LoVo (cell line): Measurements from ENCODE around the gene TRIM49C.
"Not testable (repeated sequence)": the region's sequence is repeated elsewhere in the genome, so short reads cannot be mapped to it uniquely, and the experiment has no call there.

Experiments
- DNase-seq: peaks from one replicate; pipeline ENCODE4 v3.0.0-alpha.2; 2016; ENCODE audit warnings: low spot score

Gene TRIM49C, protein sequence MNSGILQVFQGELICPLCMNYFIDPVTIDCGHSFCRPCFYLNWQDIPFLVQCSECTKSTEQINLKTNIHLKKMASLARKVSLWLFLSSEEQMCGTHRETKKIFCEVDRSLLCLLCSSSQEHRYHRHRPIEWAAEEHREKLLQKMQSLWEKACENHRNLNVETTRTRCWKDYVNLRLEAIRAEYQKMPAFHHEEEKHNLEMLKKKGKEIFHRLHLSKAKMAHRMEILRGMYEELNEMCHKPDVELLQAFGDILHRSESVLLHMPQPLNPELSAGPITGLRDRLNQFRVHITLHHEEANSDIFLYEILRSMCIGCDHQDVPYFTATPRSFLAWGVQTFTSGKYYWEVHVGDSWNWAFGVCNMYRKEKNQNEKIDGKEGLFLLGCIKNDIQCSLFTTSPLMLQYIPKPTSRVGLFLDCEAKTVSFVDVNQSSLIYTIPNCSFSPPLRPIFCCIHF

GRCh38 chr11:90030806-90031205 lies at the start of gene TRIM49C:
Gene TRIM49C (plus strand): TSS chr11:90031106. CDS start chr11:90035212, 4,106 bp downstream.
- DNase-seq = not testable (repeated sequence)

DNA sequence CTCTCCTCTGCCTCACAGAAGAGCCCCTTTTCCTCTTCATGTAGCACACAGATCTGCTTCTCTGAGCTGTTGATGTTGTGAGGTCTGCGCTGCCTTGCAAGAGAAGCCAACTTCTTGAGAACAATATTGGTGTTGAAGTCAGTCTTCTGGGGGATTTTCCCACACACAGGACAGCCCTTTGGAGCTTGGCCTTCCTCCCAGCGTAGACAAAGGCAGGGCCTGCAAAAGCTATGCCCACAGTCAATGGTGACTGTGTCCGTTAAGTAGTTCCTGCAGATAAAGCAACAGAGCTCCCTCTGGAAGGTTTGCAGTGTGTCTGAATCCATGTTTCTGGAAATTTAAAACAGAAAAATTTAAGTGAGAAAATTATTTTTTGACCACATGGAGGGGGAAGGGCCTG lies 6.7 kb upstream of the TRIM49C start:
- not testable (repeated sequence) for DNase-seq

DNA sequence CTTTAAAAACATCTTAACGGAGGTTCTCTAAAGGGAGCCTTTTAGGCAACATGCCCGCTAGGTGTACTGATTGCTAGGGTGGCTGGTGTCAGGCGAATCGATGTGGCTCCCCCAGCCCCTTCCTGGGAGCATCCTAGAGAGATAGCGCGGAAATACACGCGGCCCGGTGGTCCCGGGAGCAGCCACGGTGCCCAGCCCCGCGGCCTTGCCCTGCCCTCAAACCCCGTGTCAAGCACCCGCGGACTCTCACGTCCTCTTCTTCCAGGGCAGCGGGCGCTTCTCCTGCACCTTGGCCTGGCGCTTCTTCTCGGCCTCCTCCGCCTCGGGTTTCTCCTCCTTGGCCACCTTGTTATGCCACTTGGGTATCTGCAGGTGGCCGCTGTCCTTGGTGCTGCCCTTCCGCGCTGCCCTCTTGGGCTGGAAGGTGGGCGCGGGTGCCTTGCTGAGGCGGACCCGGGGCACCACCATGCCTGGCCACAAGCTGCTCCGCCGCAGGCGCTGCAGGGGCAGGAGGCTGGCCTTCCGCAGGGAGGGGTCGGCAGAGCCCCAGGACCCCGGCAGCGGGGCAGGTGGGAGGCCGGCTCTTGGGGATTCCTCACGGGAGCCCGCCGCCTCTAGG lies 20.8 kb downstream of the TRIM49C start:
- not testable (repeated sequence) for DNase-seq

DNA sequence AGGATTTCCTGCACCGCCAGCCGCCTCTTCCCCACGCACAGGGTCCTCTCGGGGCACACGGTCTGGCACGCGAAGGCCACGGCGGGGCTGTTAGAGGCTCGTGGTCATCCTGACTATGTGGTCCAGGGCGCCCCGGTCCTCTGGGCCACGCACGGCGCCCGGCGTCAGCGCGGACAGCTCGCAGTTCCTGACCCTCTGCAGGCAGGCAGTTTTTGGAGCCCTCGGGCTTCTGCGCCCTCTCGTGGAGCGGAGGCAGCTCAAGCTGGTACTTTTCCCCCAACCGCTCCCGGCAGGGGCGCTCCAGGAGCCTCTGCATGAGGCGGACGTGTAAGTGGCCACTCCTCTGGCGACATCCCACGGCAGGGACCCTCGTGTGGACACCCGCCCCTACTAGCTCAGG lies 21.4 kb downstream of the TRIM49C start:
- not testable (repeated sequence) for DNase-seq

DNA sequence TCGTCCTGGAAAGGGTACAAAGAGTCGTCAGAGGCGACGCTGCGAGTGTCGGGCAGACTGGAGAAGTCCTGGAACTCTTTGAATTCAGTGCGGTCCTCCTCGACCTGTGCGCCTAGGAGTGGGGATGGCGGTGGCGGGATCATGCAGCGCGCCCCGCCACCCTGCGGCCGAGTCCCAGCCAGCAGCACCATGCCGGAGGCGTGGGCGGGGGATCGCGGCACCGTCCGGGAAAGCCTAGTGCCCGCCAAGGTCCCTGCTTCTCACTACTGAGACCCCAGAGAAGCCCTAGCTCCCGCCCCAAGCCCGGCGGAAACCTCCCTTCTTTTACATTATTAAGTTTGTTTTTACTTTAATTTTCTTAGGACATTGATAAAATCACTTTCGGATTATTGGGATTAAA lies 22.6 kb downstream of the TRIM49C start:
- DNase-seq = not testable (repeated sequence)

DNA sequence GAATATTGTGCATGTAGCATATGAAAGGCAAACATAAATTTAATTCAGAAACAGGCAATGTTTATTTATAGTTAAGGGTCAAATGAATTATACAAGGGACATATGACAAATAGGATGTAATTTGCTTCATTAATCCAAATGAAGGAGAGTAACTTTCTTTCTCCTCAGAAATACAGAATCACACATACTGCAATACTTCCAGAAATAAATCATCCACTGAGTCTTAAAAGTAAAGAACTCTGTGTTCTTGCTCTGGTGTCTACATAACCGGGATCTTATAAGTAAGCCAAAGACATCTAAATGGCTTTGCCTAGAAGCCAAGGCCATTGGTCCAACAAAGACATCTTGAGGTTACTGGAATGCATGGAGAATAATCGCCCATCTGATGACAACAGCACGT lies 54.7 kb downstream of the TRIM49C start, which contains the start of gene UBTFL1:
Gene UBTFL1, plus strand, starts transcription at position 301 of the 400 bp plus-strand sequence. Its CDS starts 0 bp downstream, at position 301.
- DNase-seq = not testable (repeated sequence)

DNA sequence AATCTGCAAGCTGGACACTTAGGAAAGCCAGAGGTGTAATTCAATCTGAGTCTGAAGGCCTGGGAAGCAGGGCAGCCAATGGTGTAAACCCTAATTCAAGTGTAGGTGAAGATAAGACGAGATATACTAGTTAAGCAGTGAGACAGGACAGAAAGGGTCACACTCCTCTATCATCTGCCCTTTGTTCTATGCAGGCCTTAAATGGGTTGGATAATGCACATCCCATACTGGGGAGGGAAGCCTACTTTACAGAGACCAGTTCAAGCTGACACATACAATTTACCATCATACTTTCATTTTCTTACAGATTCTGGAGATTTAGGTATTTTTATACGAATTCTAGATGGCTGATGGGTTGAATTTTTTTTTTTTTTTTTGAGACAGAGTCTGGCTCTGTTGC lies 57.8 kb downstream of the TRIM49C start:
- DNase-seq = not testable (repeated sequence)
